ENCODE results near the gene RELN. TPM values are rescaled to one million over a fixed set of nuclear protein-coding genes. Genes with fewer than 3 reads are reported as not detected.

The RELN gene
- total RNA-seq, 1 donor from 2014 or later = 15.6 TPM

GRCh38 chr7:103893350-103893749 lies 96.1 kb downstream of the RELN start:
- DNase-seq = no peak

- no peak for DNase-seq
These were observed 100.0 kb downstream of the RELN start for GRCh38 chr7:103889451-103889850.

GRCh38 chr7:103888603-103889153 lies 100.8 kb downstream of the RELN start:
- DNase-seq = no peak

GRCh38 chr7:103887853-103888602 lies 101.4 kb downstream of the RELN start:
- DNase-seq = no peak

GRCh38 chr7:103887050-103887449 lies 102.4 kb downstream of the RELN start:
- DNase-seq = no peak

- no peak for DNase-seq
These were observed 109.4 kb downstream of the RELN start for GRCh38 chr7:103879928-103880600.

GRCh38 chr7:103879411-103879810 lies 110.0 kb downstream of the RELN start:
- no peak for DNase-seq

- no peak for DNase-seq
These were observed 111.9 kb downstream of the RELN start for GRCh38 chr7:103877565-103877964.

- DNase-seq = no peak
These were observed 113.7 kb downstream of the RELN start for GRCh38 chr7:103875718-103876117.

GRCh38 chr7:103871473-103871872 lies 118.0 kb downstream of the RELN start:
- DNase-seq = no peak

GRCh38 chr7:103870664-103871063 lies 118.8 kb downstream of the RELN start:
- DNase-seq = no peak

GRCh38 chr7:103867874-103868273 lies 121.6 kb downstream of the RELN start:
- DNase-seq = no peak

GRCh38 chr7:103866919-103867318 lies 122.5 kb downstream of the RELN start:
- DNase-seq = no peak

- DNase-seq = no peak
These were observed 124.0 kb downstream of the RELN start for GRCh38 chr7:103865442-103865841.

GRCh38 chr7:103862302-103863035 lies 127.0 kb downstream of the RELN start:
- no peak for DNase-seq

GRCh38 chr7:103859709-103860108 lies 129.7 kb downstream of the RELN start:
- no peak for DNase-seq

GRCh38 chr7:103857435-103857834 lies 132.0 kb downstream of the RELN start:
- DNase-seq = no peak

GRCh38 chr7:103856929-103857328 lies 132.5 kb downstream of the RELN start:
- no peak for DNase-seq

- no peak for DNase-seq
These were observed 133.8 kb downstream of the RELN start for GRCh38 chr7:103855671-103856070.

GRCh38 chr7:103854611-103855010 lies 134.8 kb downstream of the RELN start:
- no peak for DNase-seq

GRCh38 chr7:103851357-103851756 lies 138.1 kb downstream of the RELN start:
- no peak for DNase-seq

- no peak for DNase-seq
These were observed 145.6 kb downstream of the RELN start for GRCh38 chr7:103843689-103844480.
